Right atrium auricular region (tissue), 2 donors: ENCODE measurements around the gene HDAC9. TPM values are rescaled to one million over a fixed set of nuclear protein-coding genes. Genes with fewer than 3 reads are reported as not detected.

Experiments used
- DNase-seq: peaks from one replicate; pipeline ENCODE4 v3.0.0-alpha.2; 2019; ENCODE audit warnings: low spot score
- H3K27ac ChIP-seq, 2 donors: fragments of 200-600 bp; sonication (generic); 1 replicate in 1 of 2; 2 replicates in 1 of 2; pipeline ENCODE4 v1.5.1; 2016 to 2019
- H3K27me3 ChIP-seq, 2 donors: fragments of 200-600 bp; sonication (generic); one replicate each; pipeline versions ENCODE4 v1.5.1 to v1.6.0; 2017 to 2019
- H3K36me3 ChIP-seq: fragments of 200-600 bp; sonication (generic); one replicate; pipeline ENCODE4 v1.5.1; 2016
- H3K4me1 ChIP-seq, 2 donors: fragments of 200-600 bp; sonication (generic); one replicate each; pipeline versions ENCODE4 v1.5.1 to v1.6.0; 2017 to 2019
- H3K4me3 ChIP-seq, 2 donors: fragments of 200-600 bp; sonication (generic); 1 replicate in 1 of 2; 2 replicates in 1 of 2; pipeline ENCODE4 v1.5.1; 2017 to 2019; ENCODE audit warnings: mild to moderate bottlenecking in 1 of 2, moderate library complexity in 1 of 2
- H3K9me3 ChIP-seq, 2 donors: fragments of 200-600 bp; sonication (generic); one replicate each; pipeline ENCODE4 v1.5.1; 2019
- CTCF ChIP-seq, 2 donors: fragments of 200-600 bp; sonication (generic); IDR thresholded peaks; one replicate each; pipeline ENCODE4 v1.5.1; 2019; ENCODE audit warnings: antibody characterized with exemption in 2 of 2
- total RNA-seq, 2 donors: library from RNA; depleted of rRNA; stranded (reverse); fragments of >200 nt; gene quantifications; one replicate each; pipeline ENCODE4 v1.1.0, GENCODE V29; 2016

HDAC9 gene
- total RNA-seq, 2 donors from 2014 or later = 16.6 to 28.0 TPM

- no peak for DNase-seq
- Histone ChIP-seq H3K4me3 (no peak overlapping the region), H3K4me1 (no peaks in the 10 kb centered on the region), H3K27ac (no peak overlapping the region), H3K9me3 (no peaks in the 10 kb centered on the region), H3K27me3 (no peaks in the 10 kb centered on the region), H3K36me3 (peaks cover 4% of the 10 kb centered on the region)
- peak in 1 of 2 donors; percentile 64 for TF ChIP-seq CTCF (IDR thresholded peaks at IDR 0.05)
Observed at GRCh38 chr7:18590744-18591340, 95.3 kb downstream of the HDAC9 start.

DNA sequence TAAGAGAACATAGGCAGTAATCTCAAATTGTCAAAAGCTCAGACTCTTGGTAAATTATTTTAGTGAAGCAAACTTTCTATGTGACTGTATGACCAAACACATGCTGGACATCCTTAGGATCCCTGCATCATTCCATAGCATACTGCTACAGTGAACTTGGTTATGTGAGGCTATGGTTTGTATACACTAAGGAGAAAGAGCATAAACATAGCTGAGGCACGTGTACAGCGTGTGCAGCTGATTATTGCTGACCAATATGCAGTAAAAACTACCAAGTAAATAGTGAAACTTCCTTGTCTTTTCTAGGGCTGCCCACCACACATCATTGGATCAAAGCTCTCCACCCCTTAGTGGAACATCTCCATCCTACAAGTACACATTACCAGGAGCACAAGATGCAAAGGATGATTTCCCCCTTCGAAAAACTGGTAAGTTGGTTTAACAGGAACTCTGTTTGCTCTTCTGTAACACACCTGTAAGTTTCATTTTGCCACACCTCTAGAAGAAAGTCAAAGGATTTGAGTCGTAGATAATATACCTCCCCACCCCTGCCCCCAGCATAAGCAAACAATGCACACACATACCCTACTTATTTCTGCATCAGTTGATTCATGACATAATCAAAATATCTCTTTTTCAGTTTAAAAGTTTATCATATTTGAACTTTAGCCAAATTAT is 98.2 kb downstream of the HDAC9 start:
- H3K4me3 ChIP-seq = no peak overlapping the region
- no peak overlapping the region for H3K27ac ChIP-seq
- no peak for DNase-seq
- no peak for TF ChIP-seq CTCF (IDR thresholded peaks at IDR 0.05)
- H3K36me3 ChIP-seq = peaks cover 4% of the 10 kb centered on the region
- no peaks in the 10 kb centered on the region for H3K4me1 ChIP-seq
- H3K27me3 ChIP-seq = no peaks in the 10 kb centered on the region
- H3K9me3 ChIP-seq = no peaks in the 10 kb centered on the region

- Histone ChIP-seq H3K36me3 (peaks cover 10% of the 10 kb centered on the region), H3K27me3 (no peaks in the 10 kb centered on the region), H3K27ac (no peak overlapping the region), H3K4me1 (no peaks in the 10 kb centered on the region), H3K4me3 (no peak overlapping the region), H3K9me3 (peaks cover 0 to 18% of the 10 kb centered on the region in 2 donors)
- no peak for TF ChIP-seq CTCF (IDR thresholded peaks at IDR 0.05)
- no peak for DNase-seq
Observed at GRCh38 chr7:18597754-18598153, 102.2 kb downstream of the HDAC9 start.

DNA sequence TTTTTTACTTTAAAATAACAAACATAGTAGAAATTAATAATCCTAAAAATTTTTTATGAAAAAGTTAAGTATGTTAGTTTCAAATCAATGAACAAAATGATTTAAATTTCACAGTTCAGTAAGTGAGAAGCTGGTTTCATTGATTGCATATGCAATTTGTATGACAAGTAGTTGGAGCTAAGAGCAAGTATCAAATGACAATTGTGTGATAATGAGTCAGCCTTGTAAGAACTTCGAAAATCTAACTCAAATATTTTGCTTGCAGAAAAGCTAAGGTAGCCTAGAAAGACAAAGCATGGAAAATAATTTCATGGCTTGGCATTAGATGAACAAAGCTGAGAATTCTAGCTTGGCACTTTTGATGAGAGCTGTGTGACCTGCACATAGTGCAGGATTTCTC is 111.5 kb downstream of the HDAC9 start:
- Histone ChIP-seq H3K4me3 (no peak overlapping the region), H3K4me1 (no peaks in the 10 kb centered on the region), H3K27me3 (no peaks in the 10 kb centered on the region), H3K36me3 (peaks cover 19% of the 10 kb centered on the region), H3K27ac (no peak overlapping the region), H3K9me3 (peaks cover 0 to 38% of the 10 kb centered on the region in 2 donors)
- TF ChIP-seq CTCF (IDR thresholded peaks at IDR 0.05) = no peak
- no peak for DNase-seq

DNA sequence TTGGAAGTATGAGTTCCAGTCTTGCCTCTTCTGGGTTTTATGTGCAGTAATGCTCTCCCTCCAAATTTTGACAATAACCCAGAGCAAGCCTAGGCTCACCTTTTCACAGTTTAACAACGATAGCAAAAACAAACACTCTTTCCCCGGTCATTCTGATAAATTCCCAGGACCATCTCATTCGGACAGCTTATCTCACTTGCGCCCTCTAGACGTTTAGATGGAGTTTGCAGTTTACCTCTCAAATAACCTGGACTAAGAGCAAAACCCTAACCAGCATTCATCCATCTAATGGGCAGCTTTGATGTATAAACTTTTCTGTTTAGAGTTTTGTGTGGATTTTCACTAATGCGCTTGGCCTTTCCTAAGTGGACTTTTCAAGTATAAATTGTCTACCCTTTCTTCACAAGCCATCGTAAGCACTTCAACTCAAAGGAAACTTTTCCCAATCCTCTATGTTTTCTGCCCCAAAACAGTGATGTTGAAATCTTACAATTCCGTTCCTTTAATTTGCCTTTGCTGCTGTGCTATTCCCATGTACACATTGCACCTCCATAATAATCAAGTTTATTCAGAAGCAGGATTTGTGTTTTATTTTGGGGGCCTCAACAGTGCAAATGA is 114.9 kb downstream of the HDAC9 start:
- Histone ChIP-seq H3K9me3 (peaks cover 0 to 7% of the 10 kb centered on the region in 2 donors), H3K27ac (no peak overlapping the region), H3K4me3 (no peak overlapping the region), H3K36me3 (peaks cover 6% of the 10 kb centered on the region), H3K27me3 (no peaks in the 10 kb centered on the region), H3K4me1 (no peaks in the 10 kb centered on the region)
- no peak for DNase-seq
- peak; percentile 32 to 56 for TF ChIP-seq CTCF (IDR thresholded peaks at IDR 0.05)
